Stimulated activated effector memory CD8-positive, alpha-beta T cell treated with anti-CD3 and anti-CD28 coated beads, Interleukin-12 subunit alpha, Interleukin-12 subunit beta, amount 100 ng/mL, for 72 hours (primary cell): ENCODE data around the gene TMEM129.

Experiments used
- ATAC-seq: fragments of 150-1000 bp; cut with Tn5 transposase; 2 replicates; pipeline ENCODE4 v1.10.0; 2021
- DNase-seq, 2 donors: peaks; one replicate each; pipeline ENCODE4 v3.0.0; 2021 to 2022; ENCODE audit warnings: low spot score in 2 of 2
- H3K27ac Mint-ChIP-seq: one replicate; pipeline ENCODE4 v1.8.0; 2022; ENCODE audit warnings: mild to moderate bottlenecking, mixed read lengths
- H3K36me3 Mint-ChIP-seq: one replicate; pipeline ENCODE4 v1.8.0; 2022; ENCODE audit warnings: mild to moderate bottlenecking, mixed read lengths
- H3K4me1 Mint-ChIP-seq: one replicate; pipeline ENCODE4 v1.8.0; 2022; ENCODE audit warnings: mixed read lengths
- H3K4me3 Mint-ChIP-seq: one replicate; pipeline ENCODE4 v1.8.0; 2022; ENCODE audit warnings: mild to moderate bottlenecking, mixed read lengths
- H3K9me3 Mint-ChIP-seq: one replicate; pipeline ENCODE4 v1.8.0; 2022; ENCODE audit warnings: mixed read lengths

The TMEM129 gene

DNA sequence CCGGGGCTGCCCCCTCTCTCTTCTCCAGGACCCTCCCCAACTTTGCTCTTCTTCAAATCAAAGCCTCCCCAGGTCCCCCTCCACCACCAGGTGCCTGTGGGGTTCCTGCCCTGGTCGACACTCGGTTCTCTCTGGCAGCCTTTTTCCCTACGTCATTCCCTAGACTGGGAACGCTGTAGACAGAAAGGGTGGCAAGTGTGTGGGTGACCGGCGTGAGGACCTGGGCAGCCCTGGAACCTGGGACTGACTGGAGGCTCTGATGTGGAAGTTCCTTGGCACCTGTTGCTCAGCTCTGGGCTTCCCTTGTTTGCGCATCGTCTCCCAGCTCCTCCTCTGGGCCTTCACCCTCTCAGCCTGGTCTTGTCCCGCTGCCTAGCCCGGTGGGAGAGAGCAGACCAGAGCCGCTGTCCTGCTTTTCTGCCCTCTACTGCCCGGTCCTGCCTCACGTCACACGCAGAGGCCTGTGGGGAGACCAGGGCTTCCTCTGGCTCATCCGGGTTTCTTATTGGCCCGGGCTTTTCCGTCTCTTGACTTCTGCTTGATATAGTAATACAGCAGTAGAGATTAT lies 1.5 kb upstream of the TMEM129 start:
- peak; percentile 0 for ATAC-seq
- Mint-ChIP-seq H3K36me3 (peaks cover 77% of the 10 kb centered on the region), H3K4me1 (peaks cover 61% of the 10 kb centered on the region), H3K9me3 (no peaks in the 10 kb centered on the region), H3K4me3 (peak overlapping the region; percentile 99), H3K27ac (peak overlapping the region; percentile 97)
- DNase-seq = no peak

- peaks cover 61% of the 10 kb centered on the region for H3K4me1 Mint-ChIP-seq
- DNase-seq = no peak
- ATAC-seq = peak; percentile 1
- peak overlapping the region; percentile 97 for H3K27ac Mint-ChIP-seq
- no peaks in the 10 kb centered on the region for H3K9me3 Mint-ChIP-seq
- peaks cover 72% of the 10 kb centered on the region for H3K36me3 Mint-ChIP-seq
- peak overlapping the region; percentile 99 for H3K4me3 Mint-ChIP-seq
These were observed 785 bp upstream of the TMEM129 start for GRCh38 chr4:1721666-1722550.

DNA sequence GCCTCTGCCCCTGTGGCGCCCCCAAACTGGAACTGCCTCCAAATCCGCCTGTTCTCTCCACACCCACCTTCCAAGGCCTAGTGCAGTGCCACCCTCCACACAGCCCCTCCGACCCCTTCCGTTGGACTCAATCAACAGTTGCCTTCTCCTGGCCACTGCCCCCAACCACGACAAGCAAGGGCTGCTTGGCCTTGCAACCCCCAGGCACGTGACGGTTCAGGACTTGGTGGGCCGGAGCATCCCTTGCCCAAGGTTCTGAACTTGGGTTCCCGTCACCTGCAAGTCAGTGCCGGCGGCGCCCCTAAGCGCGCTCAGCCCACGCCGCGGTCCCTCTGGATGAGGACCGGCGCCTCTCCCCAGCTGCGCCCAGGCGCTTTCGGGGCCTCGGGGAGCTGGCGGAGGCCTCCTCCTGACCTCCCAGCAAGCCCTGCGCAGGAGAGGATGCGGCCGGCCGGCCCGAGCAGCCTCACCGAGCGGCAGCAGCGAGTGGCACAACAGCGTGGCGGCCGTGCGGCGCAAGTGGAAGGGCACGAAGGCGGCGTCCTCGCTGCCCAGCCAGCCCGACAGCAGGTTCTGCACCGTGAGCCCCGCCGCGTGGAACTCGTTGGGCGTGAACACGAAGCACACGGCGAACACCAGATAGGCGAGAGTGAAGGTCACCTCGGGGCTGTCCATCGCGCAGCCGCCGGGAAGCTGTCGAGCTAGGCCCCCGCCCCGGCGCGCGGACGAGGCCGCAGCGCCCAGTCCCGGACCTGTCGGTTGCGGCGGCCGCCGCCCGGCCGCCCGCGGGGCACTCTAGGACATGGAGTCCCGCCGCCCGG lies 750 bp downstream of the TMEM129 start:
- Mint-ChIP-seq H3K9me3 (no peaks in the 10 kb centered on the region), H3K36me3 (peaks cover 66% of the 10 kb centered on the region)
- DNase-seq = peak; percentile 51 to 82

DNA sequence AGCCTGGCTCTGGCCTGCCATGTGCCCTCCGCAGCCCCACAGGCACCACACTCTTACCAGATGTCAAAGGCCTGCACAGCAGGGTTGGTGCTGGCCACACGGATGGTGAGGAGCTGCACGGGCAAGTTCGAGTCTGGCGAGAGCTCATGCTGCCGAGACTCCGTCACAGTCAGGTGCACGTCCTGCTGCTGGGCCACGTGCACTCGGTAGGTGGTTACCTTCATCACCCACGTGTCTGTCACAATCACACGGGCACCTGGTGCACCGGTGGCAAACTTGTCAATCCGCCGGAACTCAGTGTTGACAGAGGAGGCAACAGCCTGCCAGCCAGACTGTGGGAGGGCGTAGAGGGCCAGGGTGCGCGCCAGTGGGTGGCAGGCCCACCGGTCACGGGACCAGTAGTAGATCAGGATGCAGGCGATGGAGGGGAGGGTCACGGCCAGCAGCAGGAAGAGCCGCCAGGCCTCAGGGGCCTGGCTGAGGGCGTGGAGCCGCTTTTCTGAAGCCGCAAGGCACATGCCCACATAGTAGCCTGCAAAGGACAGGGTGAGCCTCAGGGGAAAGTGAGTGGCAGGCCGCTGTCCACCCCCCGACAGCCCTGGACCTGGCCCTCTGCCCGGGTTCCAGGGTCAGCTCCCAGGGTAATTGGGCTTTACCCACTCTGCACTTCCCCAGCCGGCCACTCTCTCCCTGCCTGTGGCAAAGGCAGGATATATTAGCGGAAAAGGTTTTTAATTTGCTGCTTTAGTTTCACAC lies 2.9 kb downstream of the TMEM129 start:
- Mint-ChIP-seq H3K4me1 (peaks cover 56% of the 10 kb centered on the region), H3K27ac (peak overlapping the region; percentile 97), H3K4me3 (peak overlapping the region; percentile 99), H3K9me3 (no peaks in the 10 kb centered on the region), H3K36me3 (peaks cover 65% of the 10 kb centered on the region)
- ATAC-seq (no peak), DNase-seq (no peak)

More for the DNA sequence above, 750 bp downstream of the TMEM129 start:
- peak overlapping the region; percentile 97 for H3K27ac Mint-ChIP-seq
- peak; percentile 52 for ATAC-seq
- peaks cover 57% of the 10 kb centered on the region for H3K4me1 Mint-ChIP-seq
- H3K4me3 Mint-ChIP-seq = peak overlapping the region; percentile 99

DNA sequence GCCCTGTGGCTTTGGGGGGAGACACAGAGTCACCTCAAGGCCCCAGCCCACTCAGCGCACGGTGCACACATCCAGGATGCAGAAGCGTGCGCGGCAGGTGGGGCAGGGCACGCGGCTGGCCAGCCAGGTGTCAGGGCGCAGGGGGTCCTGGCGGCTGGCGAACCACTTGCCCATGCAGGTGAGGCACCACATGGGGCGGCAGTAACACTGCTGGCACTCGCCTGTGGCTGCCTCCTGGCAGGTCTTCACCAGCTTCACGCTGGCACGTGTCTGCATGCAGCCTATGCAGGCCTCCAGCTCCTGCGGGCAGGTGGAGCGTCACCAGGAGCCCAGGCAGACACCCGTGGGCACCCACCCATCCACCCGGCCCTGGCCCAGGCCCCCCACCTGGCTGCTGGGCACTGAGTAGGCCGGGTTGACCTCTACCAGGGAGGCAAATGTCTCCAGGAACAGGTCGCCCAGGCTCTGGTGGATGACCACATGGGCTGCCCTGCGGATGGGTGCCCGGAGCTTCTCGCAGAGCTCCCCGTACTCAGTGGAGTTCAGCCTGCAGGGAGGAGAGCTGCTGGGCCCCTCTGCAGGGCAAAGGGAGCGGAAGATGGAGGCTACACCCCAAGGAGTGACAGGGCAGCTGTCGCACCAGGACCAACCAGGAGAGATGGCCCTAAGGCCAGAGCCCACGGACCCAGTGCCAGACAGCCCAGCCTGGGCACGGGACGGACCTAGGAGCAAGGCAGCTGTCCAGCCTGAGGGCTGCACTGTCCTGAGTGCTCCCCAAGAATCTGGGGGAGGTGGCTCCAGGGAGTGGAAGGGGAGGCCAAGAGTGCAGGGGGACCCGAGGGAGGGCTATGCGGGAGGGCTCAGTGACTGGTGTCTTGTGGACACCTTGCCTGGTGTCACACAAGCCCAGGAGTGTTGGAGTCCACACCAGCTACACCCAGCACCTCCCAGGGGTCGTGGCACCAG lies 3.7 kb downstream of the TMEM129 start:
- ATAC-seq = no peak
- no peaks in the 10 kb centered on the region for H3K9me3 Mint-ChIP-seq
- DNase-seq = no peak
- no peak overlapping the region for H3K4me3 Mint-ChIP-seq
- H3K27ac Mint-ChIP-seq = no peak overlapping the region
- peaks cover 48% of the 10 kb centered on the region for H3K4me1 Mint-ChIP-seq
- H3K36me3 Mint-ChIP-seq = peaks cover 65% of the 10 kb centered on the region

GRCh38 chr4:1716065-1716945 lies 4.8 kb downstream of the TMEM129 start:
- ATAC-seq (no peak), DNase-seq (no peak)
- peaks cover 62% of the 10 kb centered on the region for H3K36me3 Mint-ChIP-seq
- no peaks in the 10 kb centered on the region for H3K9me3 Mint-ChIP-seq
- no peak overlapping the region for H3K27ac Mint-ChIP-seq
- H3K4me3 Mint-ChIP-seq = no peak overlapping the region
- H3K4me1 Mint-ChIP-seq = peaks cover 44% of the 10 kb centered on the region

GRCh38 chr4:1715002-1715758 lies 5.9 kb downstream of the TMEM129 start:
- no peak for DNase-seq
- peaks cover 74% of the 10 kb centered on the region for H3K36me3 Mint-ChIP-seq
- no peak for ATAC-seq
- H3K4me1 Mint-ChIP-seq = peaks cover 53% of the 10 kb centered on the region
- H3K9me3 Mint-ChIP-seq = no peaks in the 10 kb centered on the region
- H3K4me3 Mint-ChIP-seq = peak overlapping the region; percentile 98
- peak overlapping the region; percentile 20 for H3K27ac Mint-ChIP-seq

DNA sequence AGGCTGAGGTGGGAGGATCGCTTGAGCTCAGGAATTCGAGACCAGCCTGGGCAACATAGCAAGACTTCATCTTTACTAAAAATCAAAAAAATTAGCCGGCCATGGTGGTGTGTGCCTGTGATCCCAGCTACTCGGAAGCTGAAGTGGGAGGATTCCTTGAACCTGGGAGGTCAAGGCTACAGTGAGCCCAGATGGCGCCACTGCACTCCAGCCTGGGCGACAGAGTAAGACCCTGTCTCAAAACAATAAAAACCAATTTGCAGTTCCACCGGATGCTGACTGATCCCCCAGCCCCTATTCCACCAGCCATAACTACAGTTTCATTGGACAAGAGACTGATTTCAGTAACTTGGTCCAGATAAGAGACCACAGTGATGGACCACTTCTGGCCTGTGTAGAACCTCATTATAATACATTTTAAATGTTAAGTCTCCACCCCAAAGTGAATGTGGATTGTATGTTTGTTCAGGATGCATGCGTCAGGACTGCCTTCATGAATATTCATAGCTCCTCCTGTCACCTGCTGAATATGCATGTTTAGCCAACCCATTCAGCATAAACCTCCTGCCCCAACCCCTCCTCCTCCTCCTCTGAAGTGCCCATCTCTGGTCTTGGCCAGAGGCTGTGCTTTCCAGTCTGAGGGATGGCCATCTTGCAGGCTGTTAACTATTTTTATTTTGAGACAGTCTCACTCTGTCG lies 6.7 kb downstream of the TMEM129 start:
- H3K4me3 Mint-ChIP-seq = peak overlapping the region; percentile 98
- DNase-seq = no peak
- no peaks in the 10 kb centered on the region for H3K9me3 Mint-ChIP-seq
- H3K4me1 Mint-ChIP-seq = peaks cover 53% of the 10 kb centered on the region
- ATAC-seq = no peak
- peaks cover 79% of the 10 kb centered on the region for H3K36me3 Mint-ChIP-seq
- H3K27ac Mint-ChIP-seq = peak overlapping the region; percentile 94

GRCh38 chr4:1713003-1713851 lies 7.9 kb downstream of the TMEM129 start:
- no peaks in the 10 kb centered on the region for H3K9me3 Mint-ChIP-seq
- H3K27ac Mint-ChIP-seq = peak overlapping the region; percentile 94
- peak overlapping the region; percentile 98 for H3K4me3 Mint-ChIP-seq
- ATAC-seq (peak; percentile 23), DNase-seq (no peak)
- H3K36me3 Mint-ChIP-seq = peaks cover 82% of the 10 kb centered on the region
- H3K4me1 Mint-ChIP-seq = peaks cover 62% of the 10 kb centered on the region

GRCh38 chr4:1712216-1713002 lies 8.7 kb downstream of the TMEM129 start, which contains the start of gene SLBP:
TSS of gene SLBP (minus strand) at chr4:1712319. CDS start at chr4:1712188, 131 bp downstream.
- peaks cover 82% of the 10 kb centered on the region for H3K36me3 Mint-ChIP-seq
- DNase-seq = peak; percentile 95 to 99
- peak; percentile 92 for ATAC-seq
- H3K27ac Mint-ChIP-seq = peak within 1 kb of the TSS; percentile 94
- peaks cover 59% of the 10 kb centered on the region for H3K4me1 Mint-ChIP-seq
- peak within 1 kb of the TSS; percentile 98 for H3K4me3 Mint-ChIP-seq
- no peaks in the 10 kb centered on the region for H3K9me3 Mint-ChIP-seq
